Liver (tissue), 9 donors: Measurements from ENCODE around the gene NUDT6. TPM values are rescaled to one million over a fixed set of nuclear protein-coding genes. Genes with fewer than 3 reads are reported as not detected.

Source experiments
- DNase-seq: peaks from one replicate; pipeline ENCODE4 v3.0.0-alpha.2; 2017; ENCODE audit warnings: low spot score
- H3K27ac ChIP-seq, 2 donors: one replicate each; pipeline ENCODE4 v1.7.0; 2013; ENCODE audit warnings: inconsistent platforms in 2 of 2, low read length in 2 of 2, control low read depth in 1 of 2, low read depth in 1 of 2, mild to moderate bottlenecking in 1 of 2
- H3K27me3 ChIP-seq, 4 donors: one replicate each; pipeline versions ENCODE4 v1.6.1 to v1.7.0; 2013; ENCODE audit warnings: low read length in 3 of 4, inconsistent platforms in 1 of 4, mild to moderate bottlenecking in 1 of 4, moderate library complexity in 1 of 4; ENCODE audit not compliant: control insufficient read depth in 4 of 4, insufficient read depth in 4 of 4
- H3K36me3 ChIP-seq, 4 donors: one replicate each; pipeline versions ENCODE4 v1.6.1 to v1.7.0; 2013; ENCODE audit warnings: low read length in 3 of 4, mild to moderate bottlenecking in 3 of 4, low read depth in 1 of 4, moderate library complexity in 1 of 4; ENCODE audit not compliant: control insufficient read depth in 4 of 4, insufficient read depth in 3 of 4
- H3K4me1 ChIP-seq, 4 donors: one replicate each; pipeline versions ENCODE4 v1.6.1 to v1.7.0; 2013; ENCODE audit warnings: low read length in 3 of 4, mild to moderate bottlenecking in 3 of 4, moderate library complexity in 1 of 4; ENCODE audit not compliant: control insufficient read depth in 4 of 4, insufficient read depth in 4 of 4
- H3K4me3 ChIP-seq, 3 donors: one replicate each; pipeline versions ENCODE4 v1.6.1 to v1.7.0; 2013; ENCODE audit warnings: low read length in 3 of 3, control low read depth in 1 of 3, low read depth in 1 of 3, mild to moderate bottlenecking in 1 of 3
- H3K9ac ChIP-seq, 2 donors: one replicate each; pipeline ENCODE4 v1.7.0; 2013; ENCODE audit warnings: low read length in 2 of 2, mild to moderate bottlenecking in 2 of 2, moderate library complexity in 2 of 2, control low read depth in 1 of 2, low read depth in 1 of 2
- H3K9me3 ChIP-seq, 4 donors: one replicate each; pipeline versions ENCODE4 v1.6.1 to v1.7.0; 2013; ENCODE audit warnings: low read length in 3 of 4; ENCODE audit not compliant: control insufficient read depth in 4 of 4
- ATF3 ChIP-seq: IDR thresholded peaks from 2 replicates; pipeline ENCODE4 v1.6.1; 2016; ENCODE audit warnings: antibody characterized with exemption
- CTCF ChIP-seq: fragments of 150-350 bp; IDR thresholded peaks from 2 replicates; pipeline ENCODE4 v1.5.1; 2017; ENCODE audit warnings: improper control_type of control experiment, low read depth, low read length; ENCODE audit not compliant: missing input control
- EGR1 ChIP-seq, 2 donors: IDR thresholded peaks; 2 replicates each; pipeline ENCODE4 v1.6.1; 2016 to 2018; ENCODE audit warnings: antibody characterized with exemption in 2 of 2, low read depth in 2 of 2
- FOXA1 ChIP-seq: IDR thresholded peaks from 2 replicates; pipeline ENCODE4 v1.6.1; 2016; ENCODE audit warnings: antibody characterized with exemption
- FOXA2 ChIP-seq: IDR thresholded peaks from 2 replicates; pipeline ENCODE4 v1.6.1; 2016; ENCODE audit warnings: antibody characterized with exemption
- GABPA ChIP-seq, 2 donors: IDR thresholded peaks in 1 of 2; conservative IDR thresholded peaks in 1 of 2; 2 replicates each; pipeline ENCODE4 v1.6.1; 2016; ENCODE audit warnings: antibody characterized with exemption in 2 of 2, mild to moderate bottlenecking in 1 of 2, moderate library complexity in 1 of 2
- HNF4A ChIP-seq, 2 donors: conservative IDR thresholded peaks; 2 replicates each; pipeline ENCODE4 v1.6.1; 2016; ENCODE audit warnings: antibody characterized with exemption in 2 of 2, mild to moderate bottlenecking in 2 of 2
- HNF4G ChIP-seq: IDR thresholded peaks from 2 replicates; pipeline ENCODE4 v1.6.1; 2016; ENCODE audit warnings: antibody characterized with exemption
- JUND ChIP-seq, 2 donors: IDR thresholded peaks; 2 replicates each; pipeline ENCODE4 v1.6.1; 2016; ENCODE audit warnings: antibody characterized with exemption in 2 of 2
- MAX ChIP-seq: IDR thresholded peaks from 2 replicates; pipeline ENCODE4 v1.6.1; 2016; ENCODE audit warnings: antibody characterized with exemption
- NR2F2 ChIP-seq: IDR thresholded peaks from 2 replicates; pipeline ENCODE4 v1.6.1; 2016; ENCODE audit warnings: antibody characterized with exemption
- RAD21 ChIP-seq, 2 donors: IDR thresholded peaks; 2 replicates each; pipeline ENCODE4 v1.6.1; 2016; ENCODE audit warnings: antibody characterized with exemption in 2 of 2, mild to moderate bottlenecking in 2 of 2
- REST ChIP-seq: IDR thresholded peaks from 2 replicates; pipeline ENCODE4 v1.6.1; 2016; ENCODE audit warnings: antibody characterized with exemption, mild to moderate bottlenecking
- RXRA ChIP-seq, 2 donors: IDR thresholded peaks; 2 replicates each; pipeline ENCODE4 v1.6.1; 2017 to 2018; ENCODE audit warnings: antibody characterized with exemption in 2 of 2, mild to moderate bottlenecking in 1 of 2
- SP1 ChIP-seq: IDR thresholded peaks from 2 replicates; pipeline ENCODE4 v1.6.1; 2018; ENCODE audit warnings: antibody characterized with exemption, mild to moderate bottlenecking
- TAF1 ChIP-seq: conservative IDR thresholded peaks from 2 replicates; pipeline ENCODE4 v1.6.1; 2016; ENCODE audit warnings: antibody characterized with exemption, mild to moderate bottlenecking
- YY1 ChIP-seq: IDR thresholded peaks from 2 replicates; pipeline ENCODE4 v1.6.1; 2016; ENCODE audit warnings: antibody characterized with exemption, mild to moderate bottlenecking
- ZBTB33 ChIP-seq: IDR thresholded peaks from 2 replicates; pipeline ENCODE4 v1.6.1; 2016; ENCODE audit warnings: antibody characterized with exemption
- WGBS: extraction: QIAGEN DNeasy Blood & Tissue Kit; methylation state at CpG from one replicate; pipeline ENCODE4 v1.1.7; 2013; 5-methylcytosine and 5-hydroxymethylcytosine counted together
- polyA plus RNA-seq, 2 donors: library from polyadenylated mRNA; stranded (reverse) in 1 of 2; unstranded in 1 of 2; fragments of 200-250 nt in 1 of 2; fragments of >200 nt in 1 of 2; fragmentation: Nextera tagmentation in 1 of 2; extraction: Ambion mirVana in 1 of 2; gene quantifications; one replicate each; pipeline versions ENCODE4 v1.2.1 to v1.2.3, GENCODE V29; 2013 to 2015
- total RNA-seq, 2 donors: library from RNA; depleted of rRNA; stranded (reverse); fragments of >200 nt; gene quantifications; one replicate each; pipeline ENCODE4 v1.2.3, GENCODE V29; 2014
- donor health status: healthy.
- donor health status: healthy.
- donor health status: healthy.
- donor health status: healthy.
- donor health status: healthy.

The NUDT6 gene
- total and polyA plus RNA-seq, 4 donors, result 8.8 to 13.8 (median 11.0) TPM

GRCh38 chr4:122901247-122902010 is 21.0 kb downstream of the NUDT6 start:
- DNase-seq, result no peak
- Histone ChIP-seq H3K9ac (no peak overlapping the region), H3K27ac (no peak overlapping the region), H3K9me3 (no peaks in the 10 kb centered on the region), H3K4me3 (no peak overlapping the region), H3K4me1 (peaks cover 0 to 2% (median under 1%) of the 10 kb centered on the region in 4 donors), H3K27me3 (no peaks in the 10 kb centered on the region), H3K36me3 (peaks cover 0 to 4% (median 2%) of the 10 kb centered on the region in 4 donors)
- no peak for TF ChIP-seq FOXA2
- no peak for TF ChIP-seq SP1
- no peak for TF ChIP-seq NR2F2
- no peak for TF ChIP-seq TAF1
- TF ChIP-seq GABPA (IDR thresholded peaks at IDR 0.05 in 1 of 2, conservative IDR thresholded peaks at IDR 0.05 in 1 of 2), result no peak
- no peak for TF ChIP-seq MAX
- no peak for TF ChIP-seq ATF3
- TF ChIP-seq ZBTB33, result no peak
- TF ChIP-seq HNF4A (conservative IDR thresholded peaks at IDR 0.05), result no peak
- TF ChIP-seq REST, result no peak
- no peak for TF ChIP-seq CTCF
- TF ChIP-seq HNF4G, result no peak
- no peak for TF ChIP-seq YY1
- no peak for TF ChIP-seq FOXA1
- no peak for TF ChIP-seq RXRA (IDR thresholded peaks at IDR 0.05)
- TF ChIP-seq EGR1 (IDR thresholded peaks at IDR 0.05; ENCODE audit: low read depth in 2 of 2), result no peak
- no peak for TF ChIP-seq RAD21 (IDR thresholded peaks at IDR 0.05)
- TF ChIP-seq JUND (IDR thresholded peaks at IDR 0.05), result no peak
- WGBS, result 85% methylated on average over 2 of the region's 2 CpGs
